Endothelial cell of coronary artery (primary cell): ENCODE data around the gene AKAP12. TPM values are rescaled to one million over a fixed set of nuclear protein-coding genes. Genes with fewer than 3 reads are reported as not detected.

Experiments
- total RNA-seq: library from RNA; depleted of rRNA; stranded (reverse); fragments of >200 nt; gene quantifications from 2 replicates; pipeline ENCODE4 v1.2.3, GENCODE V29; 2014

AKAP12 gene
- total RNA-seq: 154 and 226 TPM in 2 replicates

GRCh38 chr6:151239603-151240035, at the start of gene AKAP12:
TSS of gene AKAP12 (plus strand) at chr6:151239967. CDS start at chr6:151240563, 596 bp downstream.

GRCh38 chr6:151391471-151392413, 152.0 kb downstream of the AKAP12 start, which contains the start of gene ZBTB2:
TSS of gene ZBTB2 (minus strand) at chr6:151391559. CDS start at chr6:151373637, 17,922 bp downstream.

Other genes with a start within 250 kb of the AKAP12 start
- 6.0 and 6.8 TPM in 2 replicates for gene ZBTB2, start 151.6 kb downstream of the AKAP12 start, total RNA-seq
- gene RMND1, start 212.2 kb downstream of the AKAP12 start, total RNA-seq: 23.8 and 27.3 TPM in 2 replicates